Muscle of leg (tissue), 11 donors: ENCODE data around the gene ABR. TPM values are rescaled to one million over a fixed set of nuclear protein-coding genes. Genes with fewer than 3 reads are reported as not detected.
"Not testable (repeated sequence)": the region's sequence is repeated elsewhere in the genome, so short reads cannot be mapped to it uniquely, and the experiment has no call there.

Experiments used
- DNase-seq: peaks from one replicate; pipeline ENCODE4 v3.0.0; 2013
- H3K27ac ChIP-seq: one replicate; pipeline ENCODE4 v1.5.1; 2013; ENCODE audit warnings: mild to moderate bottlenecking, low read length, control low read depth
- H3K27me3 ChIP-seq: one replicate; pipeline ENCODE4 v1.6.1; 2013; ENCODE audit warnings: low read length; ENCODE audit not compliant: control insufficient read depth, insufficient read depth
- H3K36me3 ChIP-seq: one replicate; pipeline ENCODE4 v1.6.1; 2013; ENCODE audit warnings: low read length; ENCODE audit not compliant: control insufficient read depth, insufficient read depth
- H3K4me1 ChIP-seq: one replicate; pipeline ENCODE4 v1.6.1; 2013; ENCODE audit warnings: low read length; ENCODE audit not compliant: control insufficient read depth, insufficient read depth
- H3K4me3 ChIP-seq: one replicate; pipeline ENCODE4 v1.5.1; 2013; ENCODE audit warnings: low read length, control low read depth
- H3K9me3 ChIP-seq: replicated peaks from 2 replicates; pipeline ENCODE4 v1.6.1; 2013; ENCODE audit warnings: low read depth, low read length; ENCODE audit not compliant: control insufficient read depth
- WGBS: methylation state at CpG from one replicate; pipeline ENCODE4 v1.1.5; 2013; ENCODE audit warnings: missing lambda C conversion rate; ENCODE audit not compliant: insufficient coverage; 5-methylcytosine and 5-hydroxymethylcytosine counted together
- polyA plus RNA-seq, 8 donors: library from polyadenylated mRNA; unstranded; fragments of 120-200 nt; gene quantifications; one replicate each; pipeline versions ENCODE4 v1.2.1 to v1.2.3, GENCODE V29; 2013; ENCODE audit warnings: inconsistent platforms in 1 of 8, low replicate concordance in 1 of 8; ENCODE audit not compliant: insufficient read length in 8 of 8, insufficient read depth in 1 of 8
- total RNA-seq: library from RNA; stranded (reverse); fragments of 120-200 nt; gene quantifications from one replicate; pipeline ENCODE4 v1.2.4, GENCODE V29; 2013

The ABR gene
- total and polyA plus RNA-seq, 9 donors = 21.4 to 58.3 (median 40.1) TPM

DNA sequence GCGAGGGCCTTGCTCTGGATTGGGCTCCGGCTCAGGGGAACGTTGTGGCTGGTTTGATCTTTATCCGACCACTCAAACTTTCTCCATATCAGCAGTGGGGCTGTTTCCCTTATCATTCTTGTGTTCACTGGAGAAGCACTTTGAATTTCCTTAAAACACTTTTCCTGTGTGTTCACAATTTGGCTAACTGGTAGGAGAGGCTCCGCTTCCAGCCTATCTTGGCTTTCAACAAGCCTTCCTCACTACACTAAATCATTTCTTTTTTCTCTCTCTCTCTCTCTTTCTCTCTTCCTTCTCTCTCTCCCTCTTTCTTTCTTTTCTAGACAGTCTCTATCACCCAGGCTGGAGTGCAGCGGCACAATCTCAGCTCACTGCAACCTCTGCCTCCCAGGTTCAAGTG lies 43.0 kb downstream of the ABR start:
- H3K4me1 ChIP-seq = peaks cover 14% of the 10 kb centered on the region
- H3K4me3 ChIP-seq = no peak overlapping the region
- H3K36me3 ChIP-seq = no peaks in the 10 kb centered on the region
- no peaks in the 10 kb centered on the region for H3K9me3 ChIP-seq
- no peak overlapping the region for H3K27ac ChIP-seq
- peaks cover 9% of the 10 kb centered on the region for H3K27me3 ChIP-seq
- DNase-seq = peak; percentile 56
- WGBS = 46% methylated on average over 6 of the region's 6 CpGs

DNA sequence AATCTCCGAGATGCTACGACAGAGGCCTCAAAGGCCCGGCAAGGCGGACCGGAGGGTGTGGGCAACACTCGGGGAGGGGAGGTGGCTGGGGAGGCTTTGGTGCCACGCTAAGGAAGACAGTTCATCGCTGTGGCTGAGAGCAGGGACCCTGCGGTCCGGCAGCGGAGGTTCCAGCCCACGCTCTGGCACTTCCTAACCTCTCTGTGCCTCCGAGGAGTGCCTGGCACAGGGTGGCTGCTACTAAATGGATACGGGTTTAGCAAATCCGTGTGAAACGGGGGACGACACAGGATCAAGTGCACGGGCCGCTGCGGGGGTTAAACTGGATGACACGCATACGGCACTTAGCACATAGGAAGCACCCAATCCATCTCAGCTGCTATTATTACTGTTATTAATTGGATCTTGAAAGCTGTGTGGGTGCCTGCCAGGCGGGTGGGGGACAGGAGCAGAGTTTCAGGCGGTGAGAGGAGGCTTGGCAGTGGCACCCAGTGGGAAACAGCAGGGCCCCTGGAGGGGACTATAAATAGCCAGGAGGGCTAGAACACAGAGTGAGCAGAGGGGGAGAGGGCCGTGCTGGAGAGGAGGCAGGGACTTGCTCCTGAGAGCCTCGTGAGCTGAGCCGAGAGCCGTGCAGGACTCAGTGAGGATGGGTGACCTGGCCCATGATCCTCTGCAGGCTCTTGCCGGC lies 45.0 kb downstream of the ABR start:
- Histone ChIP-seq H3K9me3 (no peaks in the 10 kb centered on the region), H3K27me3 (peaks cover 7% of the 10 kb centered on the region), H3K4me3 (no peak overlapping the region), H3K4me1 (peaks cover 14% of the 10 kb centered on the region), H3K36me3 (no peaks in the 10 kb centered on the region), H3K27ac (no peak overlapping the region)
- DNase-seq = peak; percentile 48
- WGBS = 69% methylated on average over 21 of the region's 29 CpGs

DNA sequence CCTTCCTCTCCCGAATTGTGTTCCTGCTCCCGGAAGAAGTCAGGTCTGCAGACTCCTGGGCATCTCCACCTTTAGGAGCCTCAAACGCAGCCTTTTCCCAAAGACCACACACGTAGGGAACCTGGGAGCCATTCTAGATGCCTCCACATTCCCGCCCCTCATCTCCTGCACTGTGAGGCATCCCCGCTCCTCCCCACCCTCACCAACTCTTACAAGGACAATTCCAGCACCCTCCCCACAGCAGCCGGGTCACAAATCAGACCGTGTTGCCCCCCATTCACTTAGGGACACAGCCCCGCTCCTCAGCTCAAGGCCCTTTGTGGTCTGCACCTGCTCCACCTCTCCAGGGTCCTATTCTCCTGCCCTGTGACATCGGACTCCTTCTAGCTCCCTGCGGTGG lies 49.6 kb downstream of the ABR start:
- no peak overlapping the region for H3K27ac ChIP-seq
- no peaks in the 10 kb centered on the region for H3K36me3 ChIP-seq
- no peak for DNase-seq
- H3K9me3 ChIP-seq = peaks cover 2% of the 10 kb centered on the region
- H3K27me3 ChIP-seq = peaks cover 3% of the 10 kb centered on the region
- WGBS = 71% methylated on average over 7 of the region's 11 CpGs
- H3K4me1 ChIP-seq = peaks cover 25% of the 10 kb centered on the region
- no peak overlapping the region for H3K4me3 ChIP-seq

DNA sequence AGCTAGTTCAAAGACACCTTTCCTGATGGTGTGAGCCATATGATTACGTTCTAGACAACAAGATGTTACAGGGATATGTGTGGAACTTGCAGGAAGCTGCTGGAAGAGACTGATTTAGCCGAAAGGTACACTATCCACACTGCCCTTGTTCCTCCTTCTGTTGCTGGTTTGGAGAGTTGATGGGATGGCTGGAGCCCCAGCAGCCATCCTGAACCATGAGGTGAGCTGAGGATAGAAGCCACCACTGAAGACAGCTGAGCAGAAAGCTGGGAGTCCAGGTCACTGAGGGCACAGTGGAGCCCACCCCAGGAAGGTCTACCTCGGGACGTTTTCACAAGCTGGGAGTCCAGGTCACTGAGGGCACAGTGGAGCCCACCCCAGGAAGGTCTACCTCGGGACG lies 51.3 kb downstream of the ABR start:
- not testable (repeated sequence) for DNase-seq, H3K9me3 ChIP-seq, H3K36me3 ChIP-seq, H3K27ac ChIP-seq, H3K4me3 ChIP-seq, H3K27me3 ChIP-seq
- peaks cover 20% of the 10 kb centered on the region for H3K4me1 ChIP-seq
- WGBS = 100% methylated on average over 1 of the region's 6 CpGs

DNA sequence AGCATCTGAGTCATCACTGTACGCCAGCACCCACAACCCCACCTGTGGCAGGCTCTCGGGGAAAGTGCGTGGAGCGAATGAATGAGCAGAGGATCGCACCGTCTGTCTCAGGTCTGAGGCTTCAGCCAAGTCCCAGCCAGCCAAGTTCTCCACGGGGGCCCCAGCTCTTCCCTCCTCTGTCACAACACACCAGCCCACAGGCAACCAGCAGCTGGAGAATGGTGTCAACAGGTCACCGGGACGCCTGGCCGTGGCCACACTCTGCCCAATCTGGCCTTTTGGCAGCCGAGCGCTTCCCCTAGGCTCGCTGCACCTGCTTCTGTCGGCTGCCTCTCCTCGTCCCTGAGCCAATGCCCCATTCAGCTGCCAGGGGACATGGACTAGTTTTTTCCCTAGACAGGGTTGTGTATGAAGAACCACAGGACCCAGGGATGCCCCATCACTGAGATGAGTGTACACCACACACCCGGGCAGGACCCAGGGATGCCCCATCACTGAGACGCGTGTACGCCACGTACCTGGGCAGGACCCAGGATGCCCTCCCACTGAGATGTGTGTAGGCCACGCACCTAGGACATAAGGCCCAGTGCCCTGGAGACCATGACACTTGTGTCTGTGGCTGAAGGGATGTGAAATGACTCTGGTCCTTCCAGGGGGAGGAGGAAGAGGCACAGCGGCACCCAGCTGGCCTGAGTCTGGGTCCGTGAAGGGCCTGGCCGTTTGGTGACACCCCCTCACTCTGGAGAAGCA lies 52.8 kb downstream of the ABR start:
- Histone ChIP-seq H3K27me3 (peaks cover 8% of the 10 kb centered on the region), H3K27ac (no peak overlapping the region), H3K4me1 (peaks cover 28% of the 10 kb centered on the region), H3K36me3 (no peaks in the 10 kb centered on the region), H3K4me3 (no peak overlapping the region), H3K9me3 (peaks cover 2% of the 10 kb centered on the region)
- DNase-seq = peak; percentile 44
- 57% methylated on average over 20 of the region's 24 CpGs for WGBS

DNA sequence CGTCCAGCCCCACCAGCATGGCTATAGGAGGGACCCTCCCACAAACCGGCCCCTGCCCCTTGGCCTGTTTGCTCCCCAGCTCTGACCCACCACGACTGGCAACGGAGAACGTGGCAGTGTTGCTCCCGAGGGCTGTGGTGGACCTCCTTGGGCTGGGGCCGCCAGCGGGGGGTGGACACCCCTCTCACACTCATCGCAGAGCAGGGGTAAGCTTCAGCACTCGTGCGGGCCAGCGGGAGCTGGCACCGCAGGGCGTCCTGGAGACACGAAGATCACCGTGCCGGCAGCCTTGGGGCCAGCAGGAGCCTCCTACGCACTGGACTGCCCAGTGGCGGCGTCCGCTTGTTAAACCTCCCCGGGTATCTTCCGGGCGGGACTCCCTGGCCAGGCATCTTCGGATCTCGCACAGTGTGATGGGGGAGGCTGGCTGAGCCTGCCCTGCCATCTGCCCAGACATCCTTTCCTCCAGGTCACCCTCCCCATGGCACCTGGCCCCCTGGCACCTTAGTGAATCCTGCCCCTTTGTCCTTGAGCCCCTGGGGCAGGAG lies 53.5 kb downstream of the ABR start:
- WGBS = 76% methylated on average over 15 of the region's 26 CpGs
- H3K27ac ChIP-seq = no peak overlapping the region
- H3K27me3 ChIP-seq = peaks cover 8% of the 10 kb centered on the region
- H3K4me1 ChIP-seq = peaks cover 28% of the 10 kb centered on the region
- H3K4me3 ChIP-seq = no peak overlapping the region
- H3K9me3 ChIP-seq = peaks cover 2% of the 10 kb centered on the region
- DNase-seq = no peak
- no peaks in the 10 kb centered on the region for H3K36me3 ChIP-seq

DNA sequence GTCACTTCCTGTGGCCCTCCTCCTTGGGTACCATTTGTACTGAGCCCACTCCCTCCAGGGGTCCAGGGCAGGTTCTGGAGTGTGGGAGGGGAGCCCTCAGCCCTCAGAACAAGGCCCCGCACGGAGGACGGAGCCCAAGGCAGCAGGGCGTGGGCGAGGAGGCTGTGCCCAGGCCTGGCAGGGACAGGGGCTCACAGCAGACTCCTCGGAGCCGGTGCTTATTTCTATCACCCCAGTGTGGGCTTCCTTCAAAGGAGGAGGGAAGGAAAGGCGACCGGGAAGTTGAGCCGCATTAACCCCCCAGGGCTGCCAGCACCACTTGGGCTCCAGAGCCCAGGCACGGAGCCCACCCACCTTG lies 54.0 kb downstream of the ABR start:
- Histone ChIP-seq H3K4me1 (peaks cover 28% of the 10 kb centered on the region), H3K4me3 (no peak overlapping the region), H3K9me3 (peaks cover 2% of the 10 kb centered on the region), H3K27me3 (peaks cover 8% of the 10 kb centered on the region), H3K36me3 (no peaks in the 10 kb centered on the region), H3K27ac (no peak overlapping the region)
- 75% methylated on average over 9 of the region's 11 CpGs for WGBS
- no peak for DNase-seq

DNA sequence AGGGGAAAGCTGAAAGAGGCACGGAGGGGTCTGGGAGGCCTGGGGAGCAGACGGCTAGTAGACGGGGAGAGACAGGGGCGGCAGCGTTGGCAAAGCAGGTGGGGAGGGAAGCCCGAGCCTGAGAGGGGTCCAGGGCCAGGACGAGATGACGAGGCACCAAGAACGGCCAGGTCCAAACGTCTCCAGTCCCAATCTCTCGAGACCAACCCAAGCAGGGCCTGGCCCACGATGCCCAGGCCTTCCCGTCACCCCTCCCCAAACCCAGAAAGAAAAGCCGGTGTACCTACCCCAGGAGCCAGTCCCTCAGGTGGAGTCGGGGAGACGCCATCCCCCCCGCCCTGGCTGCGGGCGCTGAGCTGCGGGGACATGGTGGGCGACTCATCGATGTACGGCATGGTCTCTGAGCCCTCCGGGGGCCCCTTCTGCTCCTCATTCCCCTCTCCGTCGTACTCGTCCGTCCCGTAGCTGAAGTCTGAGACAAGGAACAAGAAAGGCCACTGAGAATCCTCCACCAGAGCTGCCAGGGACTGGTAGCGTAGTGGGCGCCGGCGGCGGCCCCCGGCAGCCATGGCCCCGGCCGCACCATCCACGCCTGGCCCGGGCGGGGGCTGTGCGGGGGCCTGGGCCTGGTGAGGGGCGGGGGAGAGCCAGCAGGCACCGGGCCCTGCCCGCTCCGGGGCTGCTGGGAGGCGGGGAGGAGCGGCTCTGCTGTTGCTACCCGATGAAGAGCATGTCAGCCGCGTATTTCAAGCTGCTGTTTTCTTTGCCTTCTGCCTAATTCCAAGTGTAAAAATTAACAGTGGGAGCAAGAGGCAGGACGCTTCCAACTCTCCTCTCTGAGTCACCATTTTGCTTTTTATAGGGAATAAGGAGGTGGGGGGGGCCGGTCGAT lies 54.6 kb downstream of the ABR start:
- H3K4me3 ChIP-seq = no peak overlapping the region
- peaks cover 8% of the 10 kb centered on the region for H3K27me3 ChIP-seq
- no peak overlapping the region for H3K27ac ChIP-seq
- DNase-seq = no peak
- WGBS = 83% methylated on average over 37 of the region's 53 CpGs
- peaks cover 28% of the 10 kb centered on the region for H3K4me1 ChIP-seq
- H3K36me3 ChIP-seq = no peaks in the 10 kb centered on the region
- H3K9me3 ChIP-seq = peaks cover 2% of the 10 kb centered on the region

DNA sequence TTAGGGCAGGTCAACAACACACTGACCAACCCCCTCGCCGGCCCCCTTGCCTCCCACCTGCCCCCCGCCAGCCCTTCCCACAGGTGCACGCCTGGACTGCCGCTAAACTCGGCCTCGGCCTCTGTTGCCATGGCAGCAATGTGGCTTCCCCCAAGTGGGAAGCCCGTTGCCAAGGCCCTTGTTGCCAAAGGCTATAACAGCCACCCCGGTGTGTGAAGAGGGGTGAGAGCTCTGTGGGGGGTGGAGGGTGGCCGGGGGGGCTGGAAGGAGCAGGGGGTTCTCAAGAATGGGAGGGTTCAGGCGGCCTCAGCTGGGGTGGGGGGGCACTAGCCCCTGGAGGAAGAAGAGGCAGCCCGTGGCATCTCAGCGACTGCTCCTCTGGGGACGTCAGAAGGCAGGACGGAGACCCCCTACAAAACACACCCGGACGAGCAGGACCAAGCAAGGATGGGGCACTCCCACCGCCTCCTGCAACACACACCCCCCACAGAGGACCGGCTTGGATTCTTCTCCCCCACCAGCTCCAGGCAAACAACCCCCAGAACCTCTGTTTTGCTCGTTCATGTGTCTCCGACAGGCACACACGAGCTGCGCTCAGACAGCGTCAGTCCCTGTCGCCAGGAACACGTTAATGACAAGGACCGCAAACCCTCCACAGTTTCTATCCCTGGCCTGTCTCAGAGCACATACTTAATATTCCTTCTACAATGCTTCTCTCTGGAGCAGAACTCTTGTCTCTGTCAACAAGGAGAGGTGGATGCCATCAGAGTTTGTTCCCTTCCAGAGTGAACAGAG lies 55.7 kb downstream of the ABR start:
- Histone ChIP-seq H3K9me3 (peaks cover 2% of the 10 kb centered on the region), H3K4me3 (no peak overlapping the region), H3K36me3 (no peaks in the 10 kb centered on the region), H3K27me3 (peaks cover 8% of the 10 kb centered on the region), H3K27ac (no peak overlapping the region), H3K4me1 (peaks cover 28% of the 10 kb centered on the region)
- no peak for DNase-seq
- 54% methylated on average over 13 of the region's 27 CpGs for WGBS
